Measurements from ENCODE around the gene MED16.
"Not testable (repeated sequence)": the region's sequence is repeated elsewhere in the genome, so short reads cannot be mapped to it uniquely, and the experiment has no call there.

MED16 gene

DNA sequence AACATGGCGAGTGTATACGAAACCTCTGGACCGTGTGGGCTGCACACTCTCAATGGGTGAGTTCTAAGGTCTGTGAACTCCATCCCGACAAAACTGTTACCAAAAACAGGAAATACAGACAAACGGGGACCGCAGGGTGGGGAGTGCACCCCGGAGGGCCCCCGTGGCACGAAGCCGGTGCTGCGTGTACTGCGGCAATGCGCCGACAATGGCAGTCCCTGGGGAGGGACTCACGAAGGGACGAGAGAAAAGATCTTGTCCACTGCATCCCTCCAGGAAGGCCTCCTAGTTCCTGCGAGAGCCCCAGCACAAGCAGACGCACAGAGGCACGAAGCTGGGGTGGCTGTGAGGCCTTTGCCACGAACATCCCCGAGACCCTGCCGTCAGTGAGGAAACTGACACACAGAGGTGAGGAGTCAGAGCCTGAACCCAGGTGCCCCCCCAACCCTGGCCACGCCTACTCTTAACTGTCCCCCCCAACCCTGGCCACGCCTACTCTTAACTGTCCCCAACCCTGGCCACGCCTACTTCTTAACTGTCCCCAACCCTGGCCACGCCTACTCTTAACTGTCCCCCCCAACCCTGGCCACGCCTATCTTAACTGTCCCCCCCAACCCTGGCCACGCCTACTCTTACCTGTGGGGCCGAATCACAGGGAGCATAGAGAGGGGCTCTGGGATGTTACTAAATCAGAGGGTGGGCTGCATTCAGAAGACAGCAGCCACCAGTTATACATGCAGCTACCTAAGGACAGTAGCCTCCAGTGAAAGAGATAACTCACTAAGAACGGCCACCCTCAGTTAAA, 4.2 kb downstream of the MED16 start:
- DNase-seq (ENCODE audit: low spot score), result no peak

DNA sequence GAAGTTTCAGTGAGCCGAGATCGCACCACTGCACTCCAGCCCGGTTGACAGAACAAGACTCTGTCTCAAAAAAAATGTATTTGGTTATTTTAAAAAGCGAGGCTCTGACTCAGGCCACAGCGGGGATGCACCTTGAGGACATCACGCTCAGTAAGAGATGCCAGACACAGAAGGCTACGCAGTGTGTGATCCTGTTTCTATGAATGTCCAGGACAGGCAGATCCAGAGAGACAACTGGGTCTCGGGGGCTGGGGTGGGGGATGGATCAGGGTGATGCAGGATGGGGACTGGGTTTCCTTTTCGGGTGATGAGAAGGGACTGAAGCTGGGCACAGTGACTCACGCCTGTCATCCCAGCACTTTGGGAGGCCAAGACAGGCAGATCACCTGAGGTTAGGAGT, 5.4 kb downstream of the MED16 start:
- DNase-seq (ENCODE audit: low spot score), result no peak

GRCh38 chr19:887072-887471, 5.9 kb downstream of the MED16 start:
- peak; percentile 46 for DNase-seq (ENCODE audit: low spot score)

DNA sequence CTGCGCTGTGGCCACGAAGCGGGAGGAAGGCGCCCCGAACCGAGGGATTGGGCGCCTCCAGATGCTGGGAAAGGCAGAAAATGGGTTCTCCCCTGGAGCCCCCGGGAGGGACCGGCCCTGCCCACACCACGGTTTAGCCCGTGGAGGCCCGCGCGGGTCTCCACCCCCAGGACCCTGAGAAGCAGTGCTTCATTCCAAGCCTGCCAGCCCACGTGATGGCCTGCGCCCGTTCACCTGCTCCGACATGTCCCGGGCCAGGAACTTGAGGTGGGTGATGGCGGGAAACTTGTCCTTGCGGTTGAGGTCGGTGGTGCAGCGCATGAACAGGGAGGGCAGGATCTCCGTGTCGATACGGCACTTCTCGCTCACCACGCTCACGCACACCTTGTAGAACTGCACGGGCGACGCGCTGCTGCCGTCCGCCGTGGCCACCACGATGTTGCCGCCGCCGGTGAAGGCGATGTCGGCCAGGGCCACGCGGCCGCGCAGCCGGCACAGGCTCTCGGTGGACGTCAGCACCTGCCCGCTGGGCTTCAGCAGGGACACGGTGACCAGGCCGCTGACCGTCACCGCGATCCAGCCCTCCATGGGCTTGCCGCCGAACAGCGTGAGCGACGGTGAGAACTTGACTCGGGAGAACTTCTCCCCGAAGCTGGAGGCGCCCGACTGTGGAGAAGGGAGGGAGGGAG, 7.3 kb downstream of the MED16 start:
- no peak for DNase-seq (ENCODE audit: low spot score)

- no peak for DNase-seq (ENCODE audit: low spot score)
Measured at GRCh38 chr19:884420-885211, 8.4 kb downstream of the MED16 start.

DNA sequence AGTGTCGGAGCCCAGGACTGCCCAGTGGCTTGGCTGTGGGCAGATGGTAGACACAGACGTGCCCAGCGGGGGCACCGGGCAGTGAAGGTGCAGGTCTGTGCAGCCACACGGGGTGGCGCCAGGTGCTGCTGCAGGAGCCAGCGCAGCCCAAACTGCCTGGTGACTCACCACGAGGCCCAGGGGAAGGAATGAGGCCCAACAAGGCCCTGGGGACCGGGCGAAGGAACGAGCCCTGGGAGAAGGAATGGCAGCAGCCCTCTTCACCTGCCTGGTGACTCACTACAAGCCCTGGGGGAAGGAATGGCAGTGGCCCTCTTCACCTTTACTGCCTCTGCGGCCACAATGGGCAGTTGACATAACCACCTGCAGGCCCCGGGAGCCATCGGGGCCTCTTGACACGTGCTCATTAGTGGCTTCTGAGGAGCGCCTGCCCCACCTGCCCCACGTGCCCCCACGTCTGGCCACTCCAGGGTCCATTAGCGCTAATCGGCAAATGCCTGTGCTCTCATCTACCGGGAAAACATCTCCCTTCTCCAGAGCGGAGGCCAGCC, 9.3 kb downstream of the MED16 start:
- DNase-seq (ENCODE audit: low spot score), result peak; percentile 89

DNA sequence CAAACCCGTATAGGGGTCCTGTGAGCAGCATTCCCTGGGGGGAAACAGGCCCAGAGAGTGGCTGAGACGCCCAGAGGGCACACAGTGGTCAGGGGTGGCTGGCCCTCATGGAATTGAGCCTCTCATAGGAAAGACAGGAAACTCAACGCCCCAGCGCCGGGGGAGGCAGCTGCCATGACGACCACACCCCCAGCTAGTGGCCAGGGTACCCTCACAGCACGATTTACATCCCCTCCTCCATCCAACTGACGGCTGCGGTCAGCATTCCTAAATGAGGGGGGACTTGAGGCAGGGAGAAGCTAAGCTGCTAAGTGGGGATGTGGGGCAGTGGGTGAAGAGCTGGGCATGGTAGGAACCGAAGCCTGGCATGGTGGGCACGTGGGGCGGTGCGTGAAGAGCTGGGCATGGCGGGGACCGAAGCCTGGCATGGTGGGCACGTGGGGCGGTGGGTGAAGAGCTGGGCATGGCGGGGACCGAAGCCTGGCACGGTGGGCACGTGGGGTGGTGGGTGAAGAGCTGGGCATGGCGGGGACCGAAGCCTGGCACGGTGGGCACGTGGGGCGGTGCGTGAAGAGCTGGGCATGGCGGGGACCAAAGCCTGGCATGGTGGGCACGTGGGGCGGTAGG, 10.0 kb downstream of the MED16 start:
- DNase-seq (ENCODE audit: low spot score), result no peak

DNA sequence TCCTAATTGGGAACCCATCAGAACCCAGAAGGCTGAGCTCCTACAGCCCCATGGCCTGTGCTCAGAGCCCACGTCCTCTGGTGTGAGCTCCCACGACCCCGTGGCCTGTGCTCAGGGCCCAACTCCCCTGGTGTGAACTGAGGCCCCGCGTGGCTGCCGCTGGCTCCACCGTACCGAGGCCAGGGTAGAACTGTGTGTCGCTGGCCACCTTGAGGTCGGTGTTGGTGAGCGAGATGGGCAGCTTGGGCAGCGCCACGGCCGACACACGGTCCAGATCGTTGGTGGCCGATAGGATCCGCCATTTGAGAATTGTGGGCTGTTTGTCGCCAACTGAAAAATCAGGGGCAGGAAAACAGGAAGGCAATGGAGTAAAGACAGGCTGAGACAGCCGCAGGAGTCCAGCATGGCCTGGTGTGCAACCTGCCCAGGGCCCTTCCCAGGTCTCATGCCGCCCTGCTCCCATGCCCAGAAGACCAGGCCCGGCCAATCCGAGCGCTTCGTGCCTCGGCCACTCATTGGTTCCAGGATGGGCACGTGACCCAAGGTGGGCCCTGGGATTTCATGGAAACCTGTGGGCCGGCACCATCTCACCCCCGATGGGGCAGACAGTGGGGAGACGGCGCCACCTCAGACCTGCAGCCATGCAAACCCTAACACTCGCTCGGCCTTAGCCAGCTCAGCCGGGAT, 11.5 kb downstream of the MED16 start:
- no peak for DNase-seq (ENCODE audit: low spot score)

DNA sequence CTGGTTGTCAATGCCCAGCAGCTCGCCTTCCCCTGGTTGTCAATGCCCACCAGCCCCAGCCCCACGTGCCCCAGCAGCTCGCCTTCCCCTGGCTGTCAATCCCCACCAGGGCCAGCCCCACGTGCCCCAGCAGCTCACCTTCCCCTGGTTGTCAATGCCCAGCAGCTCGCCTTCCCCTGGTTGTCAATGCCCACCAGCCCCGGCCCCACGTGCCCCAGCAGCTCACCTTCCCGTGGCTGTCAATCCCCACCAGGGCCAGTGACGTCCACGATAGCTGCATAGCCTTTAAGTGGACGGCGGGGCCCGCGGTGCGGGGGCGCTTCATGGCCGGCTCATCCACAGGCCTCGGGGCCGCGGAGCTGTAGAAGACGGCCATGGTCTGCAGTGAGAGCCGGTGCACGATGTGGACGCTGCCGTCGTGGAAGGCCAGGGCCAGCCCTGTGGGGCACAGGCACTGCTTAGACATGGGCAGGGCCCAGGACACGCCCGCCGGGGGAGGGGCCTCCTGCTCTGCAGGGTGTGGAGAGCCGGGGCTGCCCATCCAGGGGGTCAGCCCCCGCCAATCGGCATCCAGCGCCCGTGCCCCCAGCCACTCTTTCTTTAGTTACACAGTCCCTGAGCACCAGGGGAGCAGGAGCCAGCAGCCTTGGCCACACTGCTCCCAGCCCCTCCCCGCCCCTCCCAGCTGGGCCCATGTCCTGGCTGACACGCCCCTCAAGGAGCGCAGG, 13.1 kb downstream of the MED16 start:
- DNase-seq (ENCODE audit: low spot score), result no peak

DNA sequence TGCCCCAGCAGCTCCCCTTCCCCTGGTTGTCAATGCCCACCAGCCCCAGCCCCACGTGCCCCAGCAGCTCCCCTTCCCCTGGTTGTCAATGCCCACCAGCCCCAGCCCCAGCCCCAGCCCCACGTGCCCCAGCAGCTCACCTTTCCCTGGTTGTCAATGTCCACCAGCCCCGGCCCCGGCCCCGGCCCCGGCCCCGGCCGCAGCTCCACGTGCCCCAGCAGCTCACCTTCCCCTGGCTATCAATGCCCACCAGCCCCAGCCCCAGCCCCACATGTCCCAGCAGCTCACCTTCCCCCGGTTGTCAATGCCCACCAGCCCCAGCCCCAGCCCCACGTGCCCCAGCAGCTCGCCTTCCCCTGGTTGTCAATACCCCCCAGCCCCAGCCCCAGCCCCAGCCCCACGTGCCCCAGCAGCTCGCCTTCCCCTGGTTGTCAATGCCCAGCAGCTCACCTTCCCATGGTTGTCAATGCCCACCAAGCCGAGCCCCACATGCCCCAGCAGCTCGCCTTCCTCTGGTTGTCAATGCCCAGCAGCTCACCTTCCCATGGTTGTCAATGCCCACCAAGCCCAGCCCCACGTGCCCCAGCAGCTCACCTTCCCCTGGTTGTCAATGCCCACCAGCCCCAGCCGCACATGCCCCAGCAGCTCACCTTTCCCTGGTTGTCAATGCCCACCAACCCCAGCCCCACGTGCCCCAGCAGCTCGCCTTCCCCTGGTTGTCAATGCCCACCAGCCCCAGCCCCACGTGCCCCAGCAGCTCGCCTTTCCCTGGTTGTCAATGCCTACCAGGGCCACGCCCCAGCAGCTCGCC, 14.0 kb downstream of the MED16 start:
- DNase-seq (ENCODE audit: low spot score), result not testable (repeated sequence)

- DNase-seq (ENCODE audit: low spot score), result not testable (repeated sequence)
Measured at GRCh38 chr19:877992-878660, 14.9 kb downstream of the MED16 start.

DNA sequence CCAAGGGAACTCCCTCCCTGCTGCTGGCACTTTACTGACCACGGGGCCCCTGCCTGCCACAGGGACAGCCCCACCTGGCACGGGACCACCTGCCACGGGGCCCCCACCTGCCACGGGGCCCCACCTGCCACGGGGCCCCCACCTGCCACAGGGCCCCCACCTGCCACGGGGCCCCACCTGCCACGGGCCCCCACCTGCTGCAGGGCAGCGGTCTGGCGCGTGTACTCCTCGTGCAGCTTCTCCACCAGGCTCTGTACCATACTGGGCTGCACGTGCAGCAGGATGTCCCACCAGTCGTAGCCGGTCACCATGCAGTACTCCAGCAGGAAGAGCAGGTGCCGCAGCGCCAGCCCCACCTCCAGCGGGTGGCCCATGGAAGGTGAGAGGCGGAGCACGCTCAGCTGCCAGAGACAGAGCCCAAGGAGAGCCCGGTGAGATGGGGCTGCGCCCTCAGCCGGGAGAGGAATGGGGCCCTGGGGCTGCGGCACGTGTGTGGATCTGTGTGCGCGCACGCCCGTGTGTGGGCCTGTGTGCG, 16.1 kb downstream of the MED16 start:
- DNase-seq (ENCODE audit: low spot score), result no peak

DNA sequence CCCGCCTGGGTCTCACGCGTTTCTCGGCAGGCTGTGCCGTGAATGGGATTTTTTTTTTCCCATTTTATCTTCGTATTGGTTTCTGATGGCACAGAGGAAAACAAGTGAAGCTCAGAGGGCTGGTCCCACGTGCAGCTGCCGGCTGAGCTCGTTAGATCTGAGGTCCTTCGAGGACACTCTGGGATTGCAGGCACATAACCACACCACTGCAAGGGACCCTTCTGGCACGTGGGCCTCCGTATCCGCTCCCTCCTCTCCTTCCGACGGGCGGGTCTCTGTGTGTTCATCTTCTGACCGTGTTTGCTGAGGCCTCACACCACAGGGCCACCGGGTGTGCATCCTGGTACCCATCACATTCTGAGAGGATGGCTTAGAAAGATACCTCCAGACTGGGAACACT, 16.9 kb downstream of the MED16 start:
- DNase-seq (ENCODE audit: low spot score), result no peak

- no peak for DNase-seq (ENCODE audit: low spot score)
Measured at GRCh38 chr19:875265-875879, 17.6 kb downstream of the MED16 start.

GRCh38 chr19:873561-874041, 19.4 kb downstream of the MED16 start:
- no peak for DNase-seq (ENCODE audit: low spot score)

- no peak for DNase-seq (ENCODE audit: low spot score)
Measured at GRCh38 chr19:873084-873483, 19.9 kb downstream of the MED16 start.

GRCh38 chr19:872266-872951, 20.6 kb downstream of the MED16 start:
- DNase-seq (ENCODE audit: low spot score), result no peak
